Liver (tissue), 3 donors: Measurements from ENCODE around the gene SERPINE1.

Experiments
- FOXA1 ChIP-seq: IDR thresholded peaks from 2 replicates; pipeline ENCODE4 v1.6.1; 2016; ENCODE audit warnings: antibody characterized with exemption
- GABPA ChIP-seq, 2 donors: IDR thresholded peaks in 1 of 2; conservative IDR thresholded peaks in 1 of 2; 2 replicates each; pipeline ENCODE4 v1.6.1; 2016; ENCODE audit warnings: antibody characterized with exemption in 2 of 2, mild to moderate bottlenecking in 1 of 2, moderate library complexity in 1 of 2
- RXRA ChIP-seq, 2 donors: IDR thresholded peaks; 2 replicates each; pipeline ENCODE4 v1.6.1; 2017 to 2018; ENCODE audit warnings: antibody characterized with exemption in 2 of 2, mild to moderate bottlenecking in 1 of 2
- SP1 ChIP-seq: IDR thresholded peaks from 2 replicates; pipeline ENCODE4 v1.6.1; 2018; ENCODE audit warnings: antibody characterized with exemption, mild to moderate bottlenecking
- TF ChIP-seq, protein P1 (sequence below): fragments of 150-350 bp; IDR thresholded peaks from 2 replicates; pipeline ENCODE4 v1.5.1; 2017; ENCODE audit warnings: improper control_type of control experiment, low read depth, low read length; ENCODE audit not compliant: missing input control
- TF ChIP-seq, protein P2 (sequence below): IDR thresholded peaks from 2 replicates; pipeline ENCODE4 v1.6.1; 2016; ENCODE audit warnings: antibody characterized with exemption
- donor health status: healthy.
- donor health status: healthy.

DNA sequence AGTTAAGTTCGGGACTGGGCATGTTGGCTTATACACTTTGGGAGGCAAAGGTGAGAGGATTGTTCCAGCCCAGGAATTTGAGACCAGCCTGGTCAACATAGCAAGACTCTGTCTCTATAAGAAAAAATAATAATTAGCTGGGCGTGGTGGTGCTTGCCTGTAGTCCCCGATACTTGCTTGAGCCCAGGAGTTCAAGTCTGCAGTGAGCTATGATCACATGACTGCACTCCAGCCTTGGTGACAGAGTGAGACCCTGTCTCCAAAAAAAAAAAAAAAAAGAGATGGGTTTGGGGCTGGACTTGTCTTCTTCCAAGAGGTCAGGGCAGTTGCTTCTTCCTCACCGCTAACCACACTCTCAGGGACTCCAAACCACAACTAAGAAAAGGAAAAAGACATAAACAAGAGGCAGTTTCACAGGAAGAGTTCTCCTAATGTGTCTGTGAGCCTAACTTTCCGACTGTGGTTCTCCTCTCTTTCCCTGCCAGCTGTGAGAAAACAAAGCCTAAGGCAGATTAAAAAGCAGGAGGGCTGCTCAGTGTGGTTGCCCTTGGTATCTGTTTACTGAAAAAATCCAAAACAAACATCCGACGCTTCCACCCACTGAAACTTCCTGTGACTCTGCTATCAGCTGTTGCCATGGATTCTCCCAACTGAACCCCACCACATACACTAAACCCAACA is 2.4 kb upstream of the SERPINE1 start:
- TF ChIP-seq, protein P1, sequence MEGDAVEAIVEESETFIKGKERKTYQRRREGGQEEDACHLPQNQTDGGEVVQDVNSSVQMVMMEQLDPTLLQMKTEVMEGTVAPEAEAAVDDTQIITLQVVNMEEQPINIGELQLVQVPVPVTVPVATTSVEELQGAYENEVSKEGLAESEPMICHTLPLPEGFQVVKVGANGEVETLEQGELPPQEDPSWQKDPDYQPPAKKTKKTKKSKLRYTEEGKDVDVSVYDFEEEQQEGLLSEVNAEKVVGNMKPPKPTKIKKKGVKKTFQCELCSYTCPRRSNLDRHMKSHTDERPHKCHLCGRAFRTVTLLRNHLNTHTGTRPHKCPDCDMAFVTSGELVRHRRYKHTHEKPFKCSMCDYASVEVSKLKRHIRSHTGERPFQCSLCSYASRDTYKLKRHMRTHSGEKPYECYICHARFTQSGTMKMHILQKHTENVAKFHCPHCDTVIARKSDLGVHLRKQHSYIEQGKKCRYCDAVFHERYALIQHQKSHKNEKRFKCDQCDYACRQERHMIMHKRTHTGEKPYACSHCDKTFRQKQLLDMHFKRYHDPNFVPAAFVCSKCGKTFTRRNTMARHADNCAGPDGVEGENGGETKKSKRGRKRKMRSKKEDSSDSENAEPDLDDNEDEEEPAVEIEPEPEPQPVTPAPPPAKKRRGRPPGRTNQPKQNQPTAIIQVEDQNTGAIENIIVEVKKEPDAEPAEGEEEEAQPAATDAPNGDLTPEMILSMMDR: no peak
- TF ChIP-seq SP1 (peak; percentile 67), RXRA (IDR thresholded peaks at IDR 0.05) (peak; percentile 58 to 77), FOXA1 (no peak), GABPA (IDR thresholded peaks at IDR 0.05 in 1 of 2, conservative IDR thresholded peaks at IDR 0.05 in 1 of 2) (peak in 1 of 2 donors; percentile 48)
- TF ChIP-seq, protein P2, sequence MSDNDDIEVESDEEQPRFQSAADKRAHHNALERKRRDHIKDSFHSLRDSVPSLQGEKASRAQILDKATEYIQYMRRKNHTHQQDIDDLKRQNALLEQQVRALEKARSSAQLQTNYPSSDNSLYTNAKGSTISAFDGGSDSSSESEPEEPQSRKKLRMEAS: peak; percentile 46
